Fibroblast of mammary gland (primary cell): ENCODE results near the gene KRTAP4-7.
"Not testable (repeated sequence)": the region's sequence is repeated elsewhere in the genome, so short reads cannot be mapped to it uniquely, and the experiment has no call there.

ENCODE experiments used
- DNase-seq: peaks from one replicate; pipeline ENCODE4 v3.0.0-alpha.2; 2010; ENCODE audit warnings: low read depth
- H3K4me3 ChIP-seq: 2 replicates; pipeline ENCODE4 v1.5.1; 2011; ENCODE audit warnings: low read depth, mild to moderate bottlenecking, low read length, moderate library complexity; ENCODE audit not compliant: control insufficient read depth
- TF ChIP-seq, protein P1 (sequence below): conservative IDR thresholded peaks from 2 replicates; pipeline ENCODE4 v1.5.1; 2011; ENCODE audit warnings: low read depth, low read length, inconsistent platforms; ENCODE audit not compliant: control insufficient read depth, insufficient read depth

Gene KRTAP4-7

GRCh38 chr17:41071606-41072360, 12.2 kb upstream of the KRTAP4-7 start:
- no peak for DNase-seq
- H3K4me3 ChIP-seq: no peak overlapping the region
- TF ChIP-seq, protein P1, sequence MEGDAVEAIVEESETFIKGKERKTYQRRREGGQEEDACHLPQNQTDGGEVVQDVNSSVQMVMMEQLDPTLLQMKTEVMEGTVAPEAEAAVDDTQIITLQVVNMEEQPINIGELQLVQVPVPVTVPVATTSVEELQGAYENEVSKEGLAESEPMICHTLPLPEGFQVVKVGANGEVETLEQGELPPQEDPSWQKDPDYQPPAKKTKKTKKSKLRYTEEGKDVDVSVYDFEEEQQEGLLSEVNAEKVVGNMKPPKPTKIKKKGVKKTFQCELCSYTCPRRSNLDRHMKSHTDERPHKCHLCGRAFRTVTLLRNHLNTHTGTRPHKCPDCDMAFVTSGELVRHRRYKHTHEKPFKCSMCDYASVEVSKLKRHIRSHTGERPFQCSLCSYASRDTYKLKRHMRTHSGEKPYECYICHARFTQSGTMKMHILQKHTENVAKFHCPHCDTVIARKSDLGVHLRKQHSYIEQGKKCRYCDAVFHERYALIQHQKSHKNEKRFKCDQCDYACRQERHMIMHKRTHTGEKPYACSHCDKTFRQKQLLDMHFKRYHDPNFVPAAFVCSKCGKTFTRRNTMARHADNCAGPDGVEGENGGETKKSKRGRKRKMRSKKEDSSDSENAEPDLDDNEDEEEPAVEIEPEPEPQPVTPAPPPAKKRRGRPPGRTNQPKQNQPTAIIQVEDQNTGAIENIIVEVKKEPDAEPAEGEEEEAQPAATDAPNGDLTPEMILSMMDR: no peak

DNA sequence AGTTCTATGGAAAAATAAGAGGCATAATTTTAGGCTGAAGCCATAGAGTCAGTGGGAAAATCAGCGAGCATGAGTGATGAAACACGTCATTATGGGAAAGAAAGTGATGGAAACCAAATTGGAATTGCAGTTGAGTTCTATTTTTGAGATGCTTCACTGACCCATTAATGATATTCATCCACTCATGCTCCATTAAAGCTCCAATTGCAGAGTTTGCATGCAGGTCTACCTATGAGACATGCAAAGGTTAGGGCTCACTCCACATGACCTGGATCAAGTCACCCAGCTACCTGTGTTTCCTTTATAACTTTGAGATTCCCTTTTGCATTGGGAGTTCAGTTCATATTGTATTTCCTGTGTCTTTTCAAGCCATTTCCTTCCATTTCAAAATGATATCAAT, 10.3 kb upstream of the KRTAP4-7 start:
- TF ChIP-seq, protein P1: no peak
- DNase-seq: no peak
- H3K4me3 ChIP-seq: no peak overlapping the region

DNA sequence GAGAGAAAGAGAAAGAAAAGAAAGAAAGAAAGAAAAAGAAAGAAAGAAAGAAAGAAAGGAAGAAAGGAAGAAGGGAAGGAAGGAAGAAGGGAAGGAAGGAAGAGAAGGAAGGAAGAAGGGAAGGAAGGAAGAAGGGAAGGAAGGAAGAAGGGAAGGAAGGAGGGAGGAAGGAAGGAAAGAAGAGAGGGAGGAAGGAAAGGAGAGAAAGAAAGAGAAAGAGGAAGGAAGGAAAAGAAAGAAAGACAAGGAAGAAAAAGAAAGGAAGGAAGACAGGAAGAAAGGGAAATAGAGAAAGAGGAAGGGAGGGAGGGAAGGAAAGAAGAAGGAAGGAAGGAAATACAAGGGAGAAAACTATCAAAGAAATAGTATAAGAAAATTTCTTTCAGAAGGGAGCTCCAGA, 7.2 kb upstream of the KRTAP4-7 start:
- no peak overlapping the region for H3K4me3 ChIP-seq
- TF ChIP-seq, protein P1: no peak
- DNase-seq: no peak

DNA sequence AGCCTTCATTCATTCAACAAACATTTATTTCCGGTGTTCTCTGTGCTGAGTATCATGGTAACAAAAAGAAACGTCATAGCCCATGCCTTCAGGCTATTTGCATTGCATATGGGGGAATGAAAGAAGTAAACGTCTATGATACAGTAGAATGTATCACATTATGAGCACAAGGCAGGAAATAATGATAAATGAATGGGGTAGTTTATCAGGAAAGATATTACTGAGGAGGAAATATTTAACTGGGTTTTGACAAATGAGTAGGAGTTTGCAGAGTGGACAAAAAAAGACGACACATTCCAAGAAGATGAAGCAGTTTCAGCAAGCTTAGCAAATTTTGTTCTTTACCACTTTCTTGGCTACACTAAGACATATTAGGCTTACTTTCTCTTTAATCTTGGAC, 1.3 kb upstream of the KRTAP4-7 start:
- no peak overlapping the region for H3K4me3 ChIP-seq
- TF ChIP-seq, protein P1: no peak
- DNase-seq: no peak

DNA sequence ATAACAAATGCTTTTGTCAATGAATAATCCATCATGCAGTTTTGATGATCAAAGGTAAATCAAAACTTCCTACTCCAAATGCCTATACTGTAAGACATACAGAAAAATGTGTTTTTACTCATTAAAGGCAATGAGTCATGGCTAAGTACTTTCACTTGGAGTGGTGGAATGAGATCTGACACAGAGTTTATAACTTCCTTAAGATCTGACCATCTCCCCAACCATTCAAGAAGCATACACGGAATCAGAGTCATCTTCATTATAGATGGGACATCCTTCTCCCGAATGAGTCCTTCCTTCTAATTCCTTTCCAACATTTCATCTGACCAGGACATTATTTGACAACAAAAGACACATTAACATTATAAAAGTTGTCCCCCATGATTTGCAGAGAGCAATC, 523 bp upstream of the KRTAP4-7 start:
- peak; percentile 40 for DNase-seq
- not testable (repeated sequence) for H3K4me3 ChIP-seq

DNA sequence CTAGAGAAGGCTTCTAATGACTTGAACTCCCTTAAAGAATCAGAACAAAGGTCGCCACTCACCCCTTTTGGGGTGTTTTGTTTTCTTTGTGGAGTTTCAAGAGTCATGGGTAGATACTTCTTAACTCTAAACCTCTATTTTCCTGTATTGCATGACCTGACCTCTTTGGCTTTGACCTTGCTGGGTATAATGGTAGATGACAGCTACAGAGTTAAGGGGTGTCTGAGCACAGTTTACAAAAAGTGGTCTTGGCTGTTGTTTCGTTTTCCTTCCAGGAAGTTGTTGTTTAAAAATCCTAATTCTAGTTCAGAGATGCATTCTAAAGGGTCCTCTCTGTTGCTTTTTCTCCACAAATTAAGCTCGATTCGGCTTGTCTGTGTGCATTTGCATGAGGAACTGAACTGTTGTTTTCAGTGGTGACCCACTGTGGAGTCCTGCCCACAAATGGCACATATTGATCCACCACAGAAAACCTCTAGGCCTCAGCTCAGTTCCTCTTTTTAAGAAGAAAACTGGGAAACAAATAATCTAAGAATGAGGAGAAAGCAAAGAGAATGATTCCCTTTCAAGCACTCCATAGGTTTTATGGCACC, 4.9 kb downstream of the KRTAP4-7 start:
- not testable (repeated sequence) for DNase-seq

GRCh38 chr17:41096055-41096454, 12.1 kb downstream of the KRTAP4-7 start:
- TF ChIP-seq, protein P1: no peak
- no peak overlapping the region for H3K4me3 ChIP-seq
- DNase-seq: no peak

More for the DNA sequence above, 4.9 kb downstream of the KRTAP4-7 start:
- not testable (repeated sequence) for H3K4me3 ChIP-seq

- no peak for DNase-seq
- H3K4me3 ChIP-seq: no peak within 1 kb of the TSS
- TF ChIP-seq, protein P1: no peak
Measured at GRCh38 chr17:41098042-41098441, 14.1 kb downstream of the KRTAP4-7 start, which contains the start of gene KRTAP4-8. Gene KRTAP4-8 (minus strand): TSS chr17:41098142. CDS start chr17:41098084, 58 bp downstream.
